Lower leg skin (tissue), 3 donors: ENCODE results near the gene FAM118B.

Experiments
- POLR2A ChIP-seq, 2 donors: fragments of 450-650 bp; IDR thresholded peaks; one replicate each; pipeline ENCODE4 v1.6.1; 2016 to 2017; ENCODE audit warnings: antibody characterized with exemption in 2 of 2, mild to moderate bottlenecking in 1 of 2, moderate library complexity in 1 of 2
- TF ChIP-seq, protein P1 (sequence below), 3 donors: fragments of 450-650 bp; IDR thresholded peaks; one replicate each; pipeline ENCODE4 v1.5.1; 2016; ENCODE audit warnings: antibody characterized with exemption in 3 of 3, mild to moderate bottlenecking in 3 of 3, moderate library complexity in 2 of 3

- TF ChIP-seq, protein P1, sequence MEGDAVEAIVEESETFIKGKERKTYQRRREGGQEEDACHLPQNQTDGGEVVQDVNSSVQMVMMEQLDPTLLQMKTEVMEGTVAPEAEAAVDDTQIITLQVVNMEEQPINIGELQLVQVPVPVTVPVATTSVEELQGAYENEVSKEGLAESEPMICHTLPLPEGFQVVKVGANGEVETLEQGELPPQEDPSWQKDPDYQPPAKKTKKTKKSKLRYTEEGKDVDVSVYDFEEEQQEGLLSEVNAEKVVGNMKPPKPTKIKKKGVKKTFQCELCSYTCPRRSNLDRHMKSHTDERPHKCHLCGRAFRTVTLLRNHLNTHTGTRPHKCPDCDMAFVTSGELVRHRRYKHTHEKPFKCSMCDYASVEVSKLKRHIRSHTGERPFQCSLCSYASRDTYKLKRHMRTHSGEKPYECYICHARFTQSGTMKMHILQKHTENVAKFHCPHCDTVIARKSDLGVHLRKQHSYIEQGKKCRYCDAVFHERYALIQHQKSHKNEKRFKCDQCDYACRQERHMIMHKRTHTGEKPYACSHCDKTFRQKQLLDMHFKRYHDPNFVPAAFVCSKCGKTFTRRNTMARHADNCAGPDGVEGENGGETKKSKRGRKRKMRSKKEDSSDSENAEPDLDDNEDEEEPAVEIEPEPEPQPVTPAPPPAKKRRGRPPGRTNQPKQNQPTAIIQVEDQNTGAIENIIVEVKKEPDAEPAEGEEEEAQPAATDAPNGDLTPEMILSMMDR (IDR thresholded peaks at IDR 0.05): no peak
- no peak for TF ChIP-seq POLR2A (IDR thresholded peaks at IDR 0.05)
Measured at GRCh38 chr11:126174816-126175215, 36.8 kb upstream of the FAM118B start.
